GM12864 (cell line): ENCODE data around the gene YTHDF1.
"Not testable (repeated sequence)": the region's sequence is repeated elsewhere in the genome, so short reads cannot be mapped to it uniquely, and the experiment has no call there.

Source experiments
- DNase-seq: peaks from one replicate; pipeline ENCODE4 v3.0.0-alpha.2; 2011; ENCODE audit warnings: low read depth
- H3K4me3 ChIP-seq: 2 replicates; pipeline ENCODE4 v1.5.1; 2011; ENCODE audit warnings: mild to moderate bottlenecking, low read depth, low read length, control low read depth
- TF ChIP-seq, protein P1 (sequence below): IDR thresholded peaks from 2 replicates; pipeline ENCODE4 v1.5.1; 2011; ENCODE audit warnings: low read depth, mild to moderate bottlenecking, moderate library complexity, low read length, control low read depth, inconsistent platforms; ENCODE audit errors: missing control alignments

The YTHDF1 gene

DNA sequence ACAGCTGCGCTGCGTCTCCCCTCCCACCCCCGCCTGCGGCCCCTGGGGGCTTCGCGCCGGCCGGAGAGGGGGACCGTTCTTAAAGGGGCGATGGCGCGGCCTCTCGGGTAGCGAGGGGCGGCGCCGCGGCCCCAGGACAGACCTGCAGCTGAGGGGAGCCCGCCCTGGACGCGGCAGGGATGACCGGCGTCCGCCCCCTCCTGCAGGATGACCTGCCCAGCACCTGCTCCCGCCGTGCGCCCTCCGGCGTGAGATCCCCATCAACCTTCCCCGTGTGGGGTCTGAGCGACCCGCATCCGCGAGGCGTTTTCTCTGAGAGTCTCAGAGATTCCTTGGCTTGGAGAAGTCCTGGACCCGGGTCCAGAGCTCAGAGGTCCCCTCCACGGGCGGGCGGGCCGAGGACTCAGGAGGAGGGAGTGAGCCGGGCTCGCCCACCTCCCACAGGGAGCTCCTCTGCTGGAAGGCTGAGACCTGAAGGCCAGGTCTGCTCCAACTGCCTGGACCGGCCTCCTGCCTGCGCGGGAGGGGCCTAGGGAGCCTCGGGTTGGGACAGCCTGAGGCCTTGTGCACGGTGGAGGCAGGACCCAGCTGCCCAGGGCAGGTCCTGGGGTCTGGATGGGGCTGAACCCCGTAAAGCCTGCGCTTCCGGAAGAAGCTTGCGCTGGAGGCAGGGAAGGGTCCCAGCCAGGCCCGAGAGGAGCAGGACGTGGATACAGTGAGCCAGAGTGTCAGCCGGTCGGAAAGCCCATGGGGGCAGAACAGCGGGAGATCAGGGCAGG, 38.9 kb upstream of the YTHDF1 start:
- TF ChIP-seq, protein P1, sequence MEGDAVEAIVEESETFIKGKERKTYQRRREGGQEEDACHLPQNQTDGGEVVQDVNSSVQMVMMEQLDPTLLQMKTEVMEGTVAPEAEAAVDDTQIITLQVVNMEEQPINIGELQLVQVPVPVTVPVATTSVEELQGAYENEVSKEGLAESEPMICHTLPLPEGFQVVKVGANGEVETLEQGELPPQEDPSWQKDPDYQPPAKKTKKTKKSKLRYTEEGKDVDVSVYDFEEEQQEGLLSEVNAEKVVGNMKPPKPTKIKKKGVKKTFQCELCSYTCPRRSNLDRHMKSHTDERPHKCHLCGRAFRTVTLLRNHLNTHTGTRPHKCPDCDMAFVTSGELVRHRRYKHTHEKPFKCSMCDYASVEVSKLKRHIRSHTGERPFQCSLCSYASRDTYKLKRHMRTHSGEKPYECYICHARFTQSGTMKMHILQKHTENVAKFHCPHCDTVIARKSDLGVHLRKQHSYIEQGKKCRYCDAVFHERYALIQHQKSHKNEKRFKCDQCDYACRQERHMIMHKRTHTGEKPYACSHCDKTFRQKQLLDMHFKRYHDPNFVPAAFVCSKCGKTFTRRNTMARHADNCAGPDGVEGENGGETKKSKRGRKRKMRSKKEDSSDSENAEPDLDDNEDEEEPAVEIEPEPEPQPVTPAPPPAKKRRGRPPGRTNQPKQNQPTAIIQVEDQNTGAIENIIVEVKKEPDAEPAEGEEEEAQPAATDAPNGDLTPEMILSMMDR, result no peak
- H3K4me3 ChIP-seq, result no peak overlapping the region
- no peak for DNase-seq

DNA sequence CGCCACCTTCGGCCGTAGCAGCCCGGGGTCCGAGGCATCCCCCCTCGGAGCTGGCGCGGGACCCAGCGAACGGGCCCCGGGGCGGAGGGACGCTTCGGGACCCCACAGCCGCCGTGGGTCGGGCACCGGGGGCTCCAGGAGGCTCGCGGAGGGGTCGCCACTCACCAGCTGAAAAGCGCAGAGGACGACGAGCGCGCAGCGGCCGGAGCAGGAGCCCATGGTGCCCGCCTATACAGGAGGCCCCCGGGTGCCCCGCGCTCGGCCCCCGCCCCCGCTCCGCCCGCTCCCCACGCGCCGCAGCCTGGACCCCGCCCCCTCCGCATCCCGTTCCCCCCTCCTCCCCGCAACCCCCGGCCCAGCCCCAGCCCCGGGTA, 38.3 kb upstream of the YTHDF1 start, which contains the start of gene NKAIN4:
Gene NKAIN4 (minus strand): TSS at position 232 of the 374 bp plus-strand sequence. CDS start 13 bp downstream, at position 219.
- no peak within 1 kb of the TSS for H3K4me3 ChIP-seq
- TF ChIP-seq, protein P1, result no peak
- DNase-seq, result no peak

DNA sequence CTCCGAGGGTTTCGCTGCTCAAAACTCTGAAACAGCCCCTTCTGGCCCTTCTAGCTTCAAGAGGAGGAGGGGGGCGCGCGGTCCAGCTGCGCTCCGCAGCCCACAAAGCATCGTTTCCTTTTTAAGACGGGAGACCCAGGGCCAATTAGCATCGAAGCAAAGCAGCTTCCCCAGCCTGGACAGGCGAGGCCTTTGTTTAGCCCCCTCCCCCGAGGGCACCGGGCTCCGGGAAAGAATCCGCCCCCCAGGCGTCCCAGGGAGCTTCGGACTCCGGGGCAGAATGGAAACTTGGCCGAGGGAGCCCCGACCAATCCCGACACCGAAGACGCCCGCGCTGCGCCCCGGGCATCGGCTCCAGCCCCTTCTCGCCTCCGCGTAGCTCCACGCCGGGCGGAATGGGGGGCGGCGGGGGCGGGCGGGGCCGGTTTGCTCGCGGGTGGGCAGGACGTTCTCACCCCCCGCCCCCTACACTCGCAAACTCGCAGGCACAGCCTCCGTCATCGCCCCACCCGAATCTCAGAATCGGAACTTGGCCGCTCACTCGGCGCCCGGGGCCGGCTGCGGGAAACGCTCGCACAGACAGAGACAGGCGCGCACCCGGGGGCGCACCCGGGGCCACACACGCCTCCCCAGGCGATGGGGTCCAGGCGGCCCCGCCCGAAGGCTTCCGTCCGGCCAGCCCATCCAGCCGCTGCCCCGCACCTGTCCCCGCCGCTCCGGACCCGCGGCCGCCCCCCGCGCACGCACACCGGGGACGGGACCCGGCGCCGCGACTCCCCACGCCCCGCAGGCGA, 37.7 kb upstream of the YTHDF1 start:
- no peak overlapping the region for H3K4me3 ChIP-seq

DNA sequence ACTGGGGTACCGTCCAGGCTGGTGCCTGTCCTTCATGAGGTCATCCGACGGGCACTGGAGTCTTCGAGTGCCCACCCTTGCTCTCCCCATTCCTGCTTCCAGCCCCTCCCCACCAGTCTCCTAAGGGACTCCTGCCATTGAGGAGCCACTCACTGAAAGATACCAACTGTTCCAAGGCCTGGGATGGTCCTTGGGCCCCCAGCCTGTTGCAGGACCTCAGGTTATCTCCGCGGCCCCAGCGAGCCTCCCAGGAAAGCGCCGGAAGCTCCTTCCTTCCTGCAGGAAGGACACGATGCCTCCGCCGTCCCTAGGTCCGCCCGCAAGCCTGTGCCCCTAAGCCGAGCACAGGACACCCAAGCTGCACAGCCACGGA, 37.1 kb upstream of the YTHDF1 start:
- DNase-seq, result no peak
- TF ChIP-seq, protein P1, result no peak
- H3K4me3 ChIP-seq, result no peak overlapping the region

More for the DNA sequence above, 37.7 kb upstream of the YTHDF1 start:
- no peak for DNase-seq
- TF ChIP-seq, protein P1, result no peak

DNA sequence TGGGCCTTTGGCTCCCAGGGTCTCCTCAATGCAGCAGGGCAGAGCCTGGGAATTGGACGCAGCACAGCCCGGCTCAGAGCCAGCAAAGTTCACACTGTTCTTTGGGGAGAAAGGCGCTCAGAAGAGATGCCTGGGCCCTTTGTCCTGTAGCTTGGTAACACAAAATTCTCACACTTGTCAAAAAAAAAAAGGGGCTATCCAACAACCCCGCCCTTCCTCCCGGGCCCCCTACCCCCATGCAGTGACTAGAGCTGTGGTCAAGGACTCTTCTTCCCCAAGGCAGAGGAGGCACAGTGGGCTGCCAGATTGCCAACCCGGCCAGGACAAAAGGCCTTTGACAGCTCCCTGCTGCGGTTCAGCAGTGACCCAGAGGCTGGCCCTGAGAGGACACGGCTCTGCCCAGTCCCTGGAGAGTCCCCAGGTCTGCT, 36.4 kb upstream of the YTHDF1 start:
- TF ChIP-seq, protein P1, result no peak
- DNase-seq, result no peak
- H3K4me3 ChIP-seq, result no peak overlapping the region

DNA sequence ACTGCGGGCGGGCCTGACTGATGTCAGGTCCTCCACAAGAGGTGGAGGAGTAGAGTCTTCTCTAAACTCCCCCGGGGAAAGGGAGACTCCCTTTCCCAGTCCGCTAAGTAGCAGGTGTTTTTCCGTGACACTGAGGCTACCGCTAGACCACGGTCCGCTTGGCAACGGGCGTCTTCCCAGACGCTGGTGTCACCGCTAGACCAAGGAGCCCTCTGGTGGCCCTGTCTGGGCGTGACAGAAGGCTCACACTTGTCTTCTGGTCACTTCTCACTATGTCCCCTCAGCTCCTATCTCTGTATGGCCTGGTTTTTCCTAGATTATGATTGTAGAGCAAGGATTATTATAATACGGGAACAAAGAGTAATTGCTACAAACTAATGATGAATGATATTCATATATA, 35.4 kb upstream of the YTHDF1 start:
- DNase-seq, H3K4me3 ChIP-seq: not testable (repeated sequence)
- TF ChIP-seq, protein P1, result peak; percentile 33

DNA sequence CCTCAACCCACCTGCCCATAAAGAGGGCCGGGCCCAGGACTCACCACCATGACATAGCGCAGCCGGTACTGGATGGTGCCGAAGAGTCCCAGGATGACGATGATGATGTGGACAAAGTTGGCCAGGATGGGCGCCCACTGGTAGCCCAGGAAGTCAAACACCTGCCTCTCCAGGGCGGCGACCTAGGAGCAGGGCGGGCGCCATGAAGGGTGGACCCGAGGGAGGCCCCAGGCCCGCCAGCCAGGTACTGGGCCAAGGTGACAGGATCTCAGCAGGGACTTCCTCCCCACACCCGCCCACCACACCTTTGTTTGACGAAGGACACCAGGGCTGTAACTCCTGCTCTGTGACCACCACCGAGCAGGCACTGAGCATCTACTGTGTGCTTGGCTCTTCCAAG, 34.0 kb upstream of the YTHDF1 start:
- DNase-seq, result no peak
- TF ChIP-seq, protein P1, result no peak
- H3K4me3 ChIP-seq, result no peak overlapping the region
